Activated CD4-positive, alpha-beta memory T cell treated with anti-CD3 and anti-CD28 coated beads, Interleukin-2, amount 10 ng/mL, durations not matched to agents 7 days and 5 days (primary cell): Measurements from ENCODE around the gene TNFSF4. TPM values are rescaled to one million over a fixed set of nuclear protein-coding genes. Genes with fewer than 3 reads are reported as not detected.
"Not testable (repeated sequence)": the region's sequence is repeated elsewhere in the genome, so short reads cannot be mapped to it uniquely, and the experiment has no call there.

Experiments
- CTCF ChIA-PET: fragments of 350-600 bp; sonication (Branson Sonifier 250); formaldehyde crosslinking; loops from one replicate; lab custom pipeline; 2021; ENCODE audit warnings: antibody characterized with exemption, inconsistent platforms; lab: Charles Lee
- POLR2A ChIA-PET: fragments of 350-600 bp; sonication (Branson Sonifier 250); formaldehyde crosslinking; loops from one replicate; lab custom pipeline; 2021; ENCODE audit warnings: antibody characterized with exemption; lab: Charles Lee
- DNase-seq: peaks from one replicate; pipeline ENCODE4 v3.0.0-alpha.2; 2020
- H3K27ac Mint-ChIP-seq: one replicate; pipeline ENCODE4 v1.8.0; 2021; ENCODE audit warnings: mild to moderate bottlenecking, mixed read lengths
- H3K27me3 Mint-ChIP-seq: one replicate; pipeline ENCODE4 v1.8.0; 2021; ENCODE audit warnings: mixed read lengths
- H3K36me3 Mint-ChIP-seq: one replicate; pipeline ENCODE4 v1.8.0; 2021; ENCODE audit warnings: low read depth, mixed read lengths
- H3K4me1 Mint-ChIP-seq: one replicate; pipeline ENCODE4 v1.8.0; 2021; ENCODE audit warnings: mixed read lengths
- H3K4me3 Mint-ChIP-seq: one replicate; pipeline ENCODE4 v1.8.0; 2021; ENCODE audit warnings: mild to moderate bottlenecking, mixed read lengths
- H3K9me3 Mint-ChIP-seq: one replicate; pipeline ENCODE4 v1.8.0; 2021; ENCODE audit warnings: mixed read lengths
- total RNA-seq, 2 experiments: library from RNA; stranded (reverse); gene quantifications; one replicate each; pipeline ENCODE4 v1.2.3, GENCODE V29; 2021

The TNFSF4 gene, protein sequence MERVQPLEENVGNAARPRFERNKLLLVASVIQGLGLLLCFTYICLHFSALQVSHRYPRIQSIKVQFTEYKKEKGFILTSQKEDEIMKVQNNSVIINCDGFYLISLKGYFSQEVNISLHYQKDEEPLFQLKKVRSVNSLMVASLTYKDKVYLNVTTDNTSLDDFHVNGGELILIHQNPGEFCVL
- total RNA-seq, result under 1 TPM; 0.78 to 0.83 TPM

DNA sequence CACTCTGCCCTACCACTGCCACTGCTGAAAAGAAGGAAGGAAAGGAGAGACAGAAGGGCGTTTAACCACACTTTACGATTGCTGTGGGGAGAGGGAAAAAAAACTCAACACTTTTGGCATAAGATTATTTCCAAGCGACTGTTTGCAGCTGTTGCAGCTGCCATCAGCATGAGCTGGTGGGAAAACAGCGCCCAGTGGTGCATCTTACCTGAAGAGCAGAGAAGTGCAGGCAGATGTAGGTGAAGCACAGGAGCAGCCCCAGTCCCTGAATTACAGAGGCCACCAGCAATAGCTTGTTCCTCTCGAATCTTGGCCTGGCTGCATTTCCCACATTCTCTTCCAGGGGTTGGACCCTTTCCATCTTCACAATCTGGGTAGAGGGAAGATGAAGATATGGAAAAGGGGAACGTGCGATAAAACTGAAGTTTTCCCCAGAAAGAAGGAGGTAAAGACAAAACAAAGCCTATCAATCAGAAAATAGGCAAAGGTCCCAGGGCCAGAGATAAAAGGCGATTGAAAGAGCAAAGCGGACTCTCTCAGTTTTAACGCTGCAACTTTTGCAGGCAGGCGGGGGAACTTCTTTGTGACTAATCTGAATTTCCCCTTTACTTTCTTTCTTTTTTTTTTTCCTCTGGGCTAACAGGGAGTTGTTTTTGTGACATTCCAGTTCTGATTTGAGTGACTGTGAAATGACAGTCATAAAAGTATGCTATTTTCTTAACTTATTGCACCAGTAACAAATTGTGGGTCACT lies at the start of gene TNFSF4:
Gene TNFSF4, minus strand, starts transcription at position 516 of the 753 bp plus-strand sequence. Its CDS starts 155 bp downstream, at position 361.
- Mint-ChIP-seq H3K27ac (no peak within 1 kb of the TSS), H3K4me3 (peak within 1 kb of the TSS; percentile 9), H3K9me3 (no peaks in the 10 kb centered on the region), H3K36me3 (no peaks in the 10 kb centered on the region), H3K27me3 (peaks cover 37% of the 10 kb centered on the region), H3K4me1 (peaks cover 30% of the 10 kb centered on the region)
- ChIA-PET CTCF (no interaction called here), POLR2A (no interaction called here)
- DNase-seq, result no peak

DNA sequence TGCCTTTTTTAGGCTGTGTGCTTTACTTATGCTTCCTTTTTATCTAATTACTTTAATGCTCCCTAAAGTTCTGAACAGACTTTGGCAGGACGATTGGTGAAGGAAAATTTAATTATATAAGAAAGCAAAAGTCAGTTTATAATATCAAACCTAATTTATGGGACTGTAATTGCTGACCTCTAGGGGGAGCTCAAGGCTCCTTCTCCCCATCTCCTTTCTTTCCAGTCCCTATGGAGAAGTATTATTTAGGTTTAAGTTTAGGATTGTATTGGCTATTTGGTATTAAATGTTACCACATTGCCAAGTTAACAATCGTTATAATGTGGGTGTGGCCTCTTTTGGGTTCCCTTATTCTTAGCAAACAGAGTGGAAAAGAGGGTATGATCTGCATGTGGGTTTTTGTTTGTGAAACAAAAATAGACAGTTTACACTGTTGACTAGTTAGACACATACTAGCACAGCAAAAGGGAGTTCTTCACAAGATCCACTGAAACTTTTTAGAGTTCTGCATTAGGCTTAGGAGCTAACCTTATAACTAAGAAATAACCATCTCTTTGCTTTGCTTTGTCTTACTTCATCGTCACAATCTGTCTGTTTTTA lies 48.2 kb upstream of the TNFSF4 start:
- Mint-ChIP-seq H3K4me3 (no peak overlapping the region), H3K4me1 (no peaks in the 10 kb centered on the region), H3K36me3 (no peaks in the 10 kb centered on the region), H3K27me3 (no peaks in the 10 kb centered on the region), H3K27ac (no peak overlapping the region), H3K9me3 (peaks cover 5% of the 10 kb centered on the region)
- CTCF ChIA-PET, result interaction anchor here (0.6 to 1.3 kb wide), 5 partner anchors 11 to 296 kb away, joined by 3 to 4 read pairs (median 3); no protein-coding TSS in a partner anchor
- POLR2A ChIA-PET, result no interaction called here
- DNase-seq, result no peak

DNA sequence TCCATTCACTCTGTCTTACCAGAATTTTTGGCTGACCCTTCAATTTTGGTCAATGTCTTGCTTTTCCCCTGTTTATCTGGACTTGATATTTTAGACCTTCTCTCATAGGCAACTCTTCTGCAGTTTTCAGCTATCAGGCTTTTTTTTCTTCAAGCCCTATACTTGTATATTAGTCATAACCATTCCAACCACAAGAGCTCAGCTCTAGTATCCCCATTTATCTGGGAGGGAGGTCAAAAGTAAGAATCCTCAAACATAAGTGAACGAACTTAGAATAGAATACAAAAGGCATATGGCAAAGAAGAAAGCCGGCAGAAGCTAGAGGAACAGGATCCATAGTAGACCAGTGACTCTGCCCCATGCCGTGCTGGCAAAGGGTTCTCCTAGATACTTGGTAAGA lies 45.9 kb upstream of the TNFSF4 start:
- Mint-ChIP-seq H3K27me3 (no peaks in the 10 kb centered on the region), H3K27ac (no peak overlapping the region), H3K9me3 (no peaks in the 10 kb centered on the region), H3K4me1 (no peaks in the 10 kb centered on the region), H3K36me3 (no peaks in the 10 kb centered on the region), H3K4me3 (no peak overlapping the region)
- CTCF ChIA-PET, result no interaction called here
- POLR2A ChIA-PET, result no interaction called here
- no peak for DNase-seq

DNA sequence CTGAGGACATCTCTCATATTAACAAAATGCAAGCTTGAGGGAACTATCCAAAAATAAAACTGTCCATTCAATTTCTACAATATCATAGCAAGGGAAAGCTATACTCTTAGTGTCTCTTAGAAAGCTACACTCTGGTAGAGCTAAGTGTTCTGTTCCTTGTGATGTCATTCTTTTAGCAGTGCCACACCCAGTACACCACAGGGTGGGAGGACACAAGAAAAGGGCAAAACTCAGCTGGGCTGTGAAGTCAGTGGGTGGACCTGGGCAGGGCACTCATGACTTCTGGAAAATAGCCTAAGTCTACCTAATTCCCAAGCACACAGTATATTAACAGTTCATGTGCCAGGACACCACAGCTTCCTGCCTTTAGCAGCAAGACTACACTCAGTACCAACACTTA lies 42.2 kb upstream of the TNFSF4 start:
- H3K4me1 Mint-ChIP-seq, result no peaks in the 10 kb centered on the region
- no peak overlapping the region for H3K27ac Mint-ChIP-seq
- POLR2A ChIA-PET, result no interaction called here
- H3K9me3 Mint-ChIP-seq, result no peaks in the 10 kb centered on the region
- DNase-seq, result no peak
- H3K4me3 Mint-ChIP-seq, result no peak overlapping the region
- CTCF ChIA-PET, result no interaction called here
- no peaks in the 10 kb centered on the region for H3K36me3 Mint-ChIP-seq
- no peaks in the 10 kb centered on the region for H3K27me3 Mint-ChIP-seq

DNA sequence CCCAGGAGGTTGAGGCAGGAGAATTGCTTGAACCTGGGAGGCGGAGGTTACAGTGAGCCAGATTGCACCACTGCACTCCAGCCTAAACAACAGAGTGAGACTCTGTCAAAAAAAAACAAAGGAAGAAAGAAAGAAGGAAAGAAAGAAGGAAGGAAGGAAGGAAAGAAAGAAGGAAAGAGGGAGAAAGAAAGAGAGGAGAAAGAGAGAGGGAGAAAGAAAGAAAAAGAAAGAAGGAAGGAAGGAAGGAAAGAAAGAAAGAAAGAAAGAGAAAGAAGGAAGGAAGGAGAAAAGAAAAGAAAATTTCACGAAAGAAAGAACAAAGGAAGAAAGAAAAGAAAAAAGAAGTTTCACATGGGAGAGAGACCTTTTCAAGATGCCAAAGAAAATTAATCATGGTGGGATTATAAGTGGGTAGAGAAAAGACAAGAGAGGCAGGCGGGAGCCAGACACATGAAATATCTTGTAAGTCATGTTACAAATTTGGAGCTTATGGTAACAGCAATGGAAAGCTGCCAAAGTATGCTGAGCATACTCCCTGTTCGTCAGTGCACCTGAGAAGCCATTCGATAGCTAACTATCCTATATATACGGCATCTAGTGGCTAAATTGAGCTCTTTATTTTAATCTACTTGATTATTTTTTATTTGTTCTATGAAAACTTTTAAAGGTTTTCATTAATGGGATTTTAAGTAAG lies 41.3 kb upstream of the TNFSF4 start:
- Mint-ChIP-seq H3K4me1 (no peaks in the 10 kb centered on the region), H3K9me3 (peaks cover 4% of the 10 kb centered on the region), H3K27me3 (no peaks in the 10 kb centered on the region), H3K36me3 (peaks cover 2% of the 10 kb centered on the region), H3K4me3 (no peak overlapping the region), H3K27ac (no peak overlapping the region)
- POLR2A ChIA-PET, result no interaction called here
- no peak for DNase-seq
- CTCF ChIA-PET, result interaction anchor here (0.6 kb wide), 1 partner anchor 1085 kb away, joined by 4 read pairs; no protein-coding TSS in a partner anchor

DNA sequence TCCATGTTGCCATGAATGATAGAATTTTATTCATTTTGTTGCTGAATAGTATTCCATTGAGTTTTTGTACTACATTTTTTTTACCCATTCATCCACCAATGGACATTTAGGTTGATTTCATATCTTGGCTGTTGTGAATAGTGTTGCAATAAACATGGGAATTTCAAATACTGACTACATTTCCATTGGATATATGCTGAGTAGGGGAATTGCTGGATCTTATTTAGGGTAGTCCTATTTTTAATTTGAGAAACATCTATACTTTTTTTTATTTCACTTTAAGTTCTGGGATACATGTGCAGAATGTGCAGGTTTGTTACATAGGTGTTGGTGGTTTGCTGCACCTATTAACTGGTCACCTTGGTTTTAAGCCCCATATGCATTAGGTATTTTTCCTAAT lies 38.8 kb upstream of the TNFSF4 start:
- POLR2A ChIA-PET, result no interaction called here
- CTCF ChIA-PET, result no interaction called here

DNA sequence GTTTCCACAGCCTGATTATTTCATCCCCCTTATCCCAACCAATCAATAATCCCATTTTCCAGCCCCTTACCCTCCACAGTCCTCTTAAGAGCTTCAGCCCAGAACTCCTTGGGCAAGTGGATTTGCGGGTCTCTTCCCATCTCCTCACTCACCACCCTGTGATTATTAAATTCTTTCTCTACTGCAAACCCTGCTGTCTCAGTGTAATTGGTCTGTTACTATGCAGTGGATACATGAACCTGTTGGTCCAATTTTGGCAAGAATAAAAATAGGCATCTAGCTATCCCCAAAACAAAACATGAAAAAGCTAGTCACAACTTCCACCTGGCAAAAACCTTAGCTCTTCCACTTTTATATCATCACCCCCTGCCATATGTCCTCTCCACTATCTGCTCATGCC lies 36.2 kb upstream of the TNFSF4 start:
- H3K27ac Mint-ChIP-seq, result no peak overlapping the region
- ChIA-PET POLR2A (no interaction called here), CTCF (interaction anchor here (1.3 kb wide), 1 partner anchor 12 kb away, joined by 3 read pairs; no protein-coding TSS in a partner anchor)
- DNase-seq, result no peak
- peaks cover 5% of the 10 kb centered on the region for H3K36me3 Mint-ChIP-seq
- H3K4me3 Mint-ChIP-seq, result no peak overlapping the region
- H3K9me3 Mint-ChIP-seq, result peaks cover 20% of the 10 kb centered on the region
- H3K27me3 Mint-ChIP-seq, result no peaks in the 10 kb centered on the region
- H3K4me1 Mint-ChIP-seq, result no peaks in the 10 kb centered on the region

More for the DNA sequence above, 38.8 kb upstream of the TNFSF4 start:
- Mint-ChIP-seq H3K9me3 (peaks cover 16% of the 10 kb centered on the region), H3K4me1 (no peaks in the 10 kb centered on the region), H3K27ac (no peak overlapping the region), H3K36me3 (peaks cover 5% of the 10 kb centered on the region), H3K27me3 (no peaks in the 10 kb centered on the region), H3K4me3 (no peak overlapping the region)
- DNase-seq, result no peak

DNA sequence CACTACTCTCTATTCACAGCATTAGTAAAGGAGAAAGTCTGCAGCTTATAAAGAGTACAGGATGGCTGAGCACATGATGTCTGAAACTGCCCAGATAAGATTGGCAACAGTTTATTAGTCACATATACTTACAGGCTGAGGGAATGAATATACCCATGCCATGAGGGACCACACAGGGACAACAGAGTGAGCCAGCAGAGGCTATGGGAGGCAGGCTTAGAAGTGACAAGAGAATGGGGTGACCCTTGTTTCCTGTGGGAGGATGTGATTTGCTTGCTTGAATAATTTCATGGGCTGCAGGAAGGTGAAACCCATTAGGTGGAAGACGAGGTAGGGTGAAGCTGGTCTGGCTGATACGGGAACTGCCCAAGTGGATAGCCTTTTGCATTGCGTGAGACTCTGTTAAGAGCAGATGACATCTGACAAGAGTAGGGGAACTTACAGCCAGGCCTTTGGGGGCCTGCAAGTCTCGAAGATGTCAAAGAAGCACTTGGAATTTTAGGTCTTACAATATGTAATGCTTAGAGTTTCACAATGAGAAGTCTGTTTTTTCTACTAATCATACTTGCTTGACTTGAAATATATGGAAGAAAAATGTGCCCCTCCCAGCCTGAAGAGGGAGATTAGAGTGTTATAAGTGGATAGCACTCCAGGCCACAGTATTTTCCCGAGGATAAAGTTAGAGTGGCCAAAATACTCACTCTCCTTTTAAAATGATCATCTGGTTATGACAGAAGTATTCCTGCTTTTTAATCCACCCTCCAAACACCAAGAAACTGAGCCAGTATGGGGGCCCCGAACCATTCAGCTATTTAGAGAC lies 34.6 kb upstream of the TNFSF4 start:
- H3K4me1 Mint-ChIP-seq, result no peaks in the 10 kb centered on the region
- ChIA-PET CTCF (no interaction called here), POLR2A (no interaction called here)
- H3K36me3 Mint-ChIP-seq, result peaks cover 5% of the 10 kb centered on the region
- no peak overlapping the region for H3K27ac Mint-ChIP-seq
- no peak for DNase-seq
- H3K4me3 Mint-ChIP-seq, result no peak overlapping the region
- H3K27me3 Mint-ChIP-seq, result no peaks in the 10 kb centered on the region
- peaks cover 20% of the 10 kb centered on the region for H3K9me3 Mint-ChIP-seq

DNA sequence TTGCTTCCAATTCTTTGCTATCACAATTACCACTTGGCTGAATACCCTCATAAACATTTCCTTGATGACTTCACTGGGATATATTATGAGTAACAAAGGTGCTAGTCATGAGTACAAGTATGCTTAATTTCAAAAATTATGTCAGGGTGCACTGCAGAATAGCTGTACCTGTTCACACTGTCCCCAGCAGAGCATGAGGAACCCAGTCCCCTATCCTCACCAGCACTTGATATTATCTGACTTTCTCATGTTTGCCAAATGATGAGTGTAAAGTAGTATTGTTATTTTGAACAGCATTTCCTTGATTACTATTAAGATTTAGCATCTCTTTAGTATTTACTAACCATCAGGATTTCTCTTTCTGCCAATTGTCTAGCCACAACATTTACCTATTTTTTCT lies 33.5 kb upstream of the TNFSF4 start:
- no peak for DNase-seq
- Mint-ChIP-seq H3K36me3 (peaks cover 5% of the 10 kb centered on the region), H3K9me3 (peaks cover 20% of the 10 kb centered on the region), H3K4me1 (no peaks in the 10 kb centered on the region), H3K27me3 (no peaks in the 10 kb centered on the region), H3K4me3 (no peak overlapping the region), H3K27ac (no peak overlapping the region)
- POLR2A ChIA-PET, result no interaction called here
- CTCF ChIA-PET, result no interaction called here

DNA sequence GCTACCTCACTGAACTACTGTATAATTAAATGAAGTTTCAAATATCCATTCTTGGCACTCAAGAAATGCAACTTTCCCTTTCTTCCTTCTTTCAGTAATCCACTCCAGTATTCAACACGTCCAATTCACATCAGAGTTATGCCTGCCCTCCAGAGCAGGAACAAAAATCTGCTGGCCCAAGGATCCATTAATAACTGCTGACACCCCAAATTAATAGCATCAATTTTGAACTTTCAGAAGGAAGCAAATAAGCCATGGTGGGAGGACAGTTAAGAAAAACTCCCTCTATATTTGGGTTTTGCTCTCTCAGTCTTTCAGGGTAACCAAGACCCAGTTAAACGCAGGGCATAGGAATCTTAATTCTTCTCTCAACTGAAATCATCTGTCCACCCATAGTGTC lies 31.9 kb upstream of the TNFSF4 start:
- H3K27ac Mint-ChIP-seq, result no peak overlapping the region
- no peak overlapping the region for H3K4me3 Mint-ChIP-seq
- H3K9me3 Mint-ChIP-seq, result peaks cover 21% of the 10 kb centered on the region
- ChIA-PET POLR2A (no interaction called here), CTCF (no interaction called here)
- no peak for DNase-seq
- peaks cover 6% of the 10 kb centered on the region for H3K36me3 Mint-ChIP-seq
- H3K27me3 Mint-ChIP-seq, result no peaks in the 10 kb centered on the region
- H3K4me1 Mint-ChIP-seq, result no peaks in the 10 kb centered on the region

DNA sequence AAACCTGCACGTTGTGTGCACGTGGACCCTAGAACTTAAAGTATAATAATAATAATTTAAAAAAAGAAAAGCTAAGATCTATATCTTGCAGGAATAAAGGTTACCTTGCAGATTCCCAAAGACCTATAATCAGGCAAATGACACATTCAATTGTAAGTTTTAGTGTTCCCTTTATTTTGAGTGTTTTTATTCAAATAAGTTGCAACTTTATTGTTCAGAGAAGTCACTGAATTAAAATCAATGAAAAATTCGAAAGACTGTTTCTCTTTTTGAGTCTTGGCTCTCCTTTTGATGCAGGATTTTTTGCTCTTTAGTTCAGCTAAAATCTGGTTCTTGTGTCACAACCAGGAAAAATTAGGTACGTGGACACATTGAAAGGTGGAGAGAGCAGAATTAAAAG lies 27.8 kb upstream of the TNFSF4 start:
- Mint-ChIP-seq H3K4me1 (no peaks in the 10 kb centered on the region), H3K4me3 (no peak overlapping the region), H3K9me3 (peaks cover 8% of the 10 kb centered on the region), H3K36me3 (peaks cover 8% of the 10 kb centered on the region), H3K27ac (no peak overlapping the region), H3K27me3 (no peaks in the 10 kb centered on the region)
- ChIA-PET CTCF (no interaction called here), POLR2A (no interaction called here)
- DNase-seq, result no peak

DNA sequence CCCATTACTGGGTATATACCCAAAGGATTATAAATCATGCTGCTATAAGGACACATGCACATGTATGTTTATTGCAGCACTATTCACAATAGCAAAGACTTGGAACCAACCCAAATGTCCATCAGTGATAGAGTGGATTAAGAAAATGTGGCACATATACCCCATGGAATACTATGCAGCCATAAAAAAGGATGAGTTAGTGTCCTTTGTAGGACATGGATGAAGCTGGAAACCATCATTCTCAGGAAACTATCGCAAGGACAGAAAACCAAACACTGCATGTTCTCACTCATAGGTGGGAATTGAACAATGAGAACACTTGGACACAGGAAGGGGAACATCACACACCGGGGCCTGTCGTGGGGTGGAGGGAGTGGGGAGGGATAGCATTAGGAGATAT lies 27.3 kb upstream of the TNFSF4 start:
- H3K4me1 Mint-ChIP-seq, H3K27ac Mint-ChIP-seq, POLR2A ChIA-PET, DNase-seq, H3K36me3 Mint-ChIP-seq, H3K9me3 Mint-ChIP-seq, CTCF ChIA-PET, H3K27me3 Mint-ChIP-seq, H3K4me3 Mint-ChIP-seq: not testable (repeated sequence)
